Thyroid gland (tissue), 4 donors: ENCODE data around the gene RXFP4. TPM values are rescaled to one million over a fixed set of nuclear protein-coding genes. Genes with fewer than 3 reads are reported as not detected.

ENCODE experiments used
- DNase-seq, 2 donors: peaks; one replicate each; pipeline ENCODE4 v3.0.0-alpha.2; 2019
- H3K27ac ChIP-seq, 3 donors: fragments of 200-600 bp; sonication (generic); 1 replicate in 2 of 3; 2 replicates in 1 of 3; pipeline ENCODE4 v1.5.1; 2016 to 2019; ENCODE audit warnings: mild to moderate bottlenecking in 1 of 3, moderate library complexity in 1 of 3
- H3K27me3 ChIP-seq: fragments of 200-600 bp; sonication (generic); one replicate; pipeline ENCODE4 v1.5.1; 2019
- H3K36me3 ChIP-seq, 2 donors: fragments of 200-600 bp; sonication (generic); one replicate each; pipeline ENCODE4 v1.5.1; 2016 to 2019
- H3K4me1 ChIP-seq, 2 donors: fragments of 200-600 bp; sonication (generic); one replicate each; pipeline ENCODE4 v1.5.1; 2017 to 2019
- H3K4me3 ChIP-seq, 3 donors: fragments of 200-600 bp; sonication (generic); replicated peaks in 1 of 3; 1 replicate in 2 of 3; 2 replicates in 1 of 3; pipeline ENCODE4 v1.5.1; 2016; ENCODE audit warnings: mild to moderate bottlenecking in 1 of 3
- H3K9me3 ChIP-seq: fragments of 200-600 bp; sonication (generic); one replicate; pipeline ENCODE4 v1.5.1; 2017
- CTCF ChIP-seq, 6 experiments: fragments of 200-600 bp in 3 of 6; fragments of 450-650 bp in 3 of 6; sonication (generic) in 3 of 6; IDR thresholded peaks; one replicate each; pipeline ENCODE4 v1.5.1; 2016 to 2019; ENCODE audit warnings: antibody characterized with exemption in 6 of 6, mild to moderate bottlenecking in 2 of 6, inconsistent platforms in 1 of 6, moderate library complexity in 1 of 6
- POLR2A ChIP-seq, 2 donors: fragments of 450-650 bp; IDR thresholded peaks; one replicate each; pipeline ENCODE4 v1.6.1; 2017; ENCODE audit warnings: antibody characterized with exemption in 2 of 2, mild to moderate bottlenecking in 2 of 2, moderate library complexity in 1 of 2
- WGBS, 2 donors: methylation state at CpG; one replicate each; pipeline ENCODE4 v1.1.5; 2017; 5-methylcytosine and 5-hydroxymethylcytosine counted together
- intact Hi-C: fragments of 100-400 bp; cut with DNase I; formaldehyde crosslinking; loops from one replicate; pipeline ENCODE4 v1.15.1; 2023
- total RNA-seq, 4 donors: library from RNA; depleted of rRNA; stranded (reverse); fragments of >200 nt; gene quantifications; one replicate each; pipeline ENCODE4 v1.2.3, GENCODE V29; 2016

The RXFP4 gene
- total RNA-seq, 4 donors from 2014 or later: not detected

DNA sequence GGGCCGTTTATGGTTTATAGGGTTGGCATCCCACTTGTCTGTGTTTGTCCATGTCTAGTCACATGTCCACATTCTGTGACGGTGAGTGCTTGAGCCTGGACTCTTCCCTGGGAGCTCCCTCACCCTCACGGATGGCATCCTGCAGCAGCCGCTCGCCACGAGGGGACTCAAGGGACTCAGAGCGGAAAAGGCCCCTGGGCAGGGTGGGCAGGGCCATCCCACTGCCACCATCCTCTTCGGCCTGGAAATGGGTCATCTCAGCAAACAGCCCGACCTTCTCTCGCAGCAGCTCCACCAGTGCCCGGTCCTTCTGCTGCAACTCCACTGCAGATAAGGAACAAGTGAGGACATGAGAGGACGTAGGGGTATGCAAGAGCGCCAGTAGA is 11.1 kb downstream of the RXFP4 start:
- no peak for DNase-seq
- Histone ChIP-seq H3K4me1 (no peaks in the 10 kb centered on the region), H3K27me3 (no peaks in the 10 kb centered on the region), H3K27ac (no peak overlapping the region), H3K36me3 (peaks cover 93 to 94% of the 10 kb centered on the region in 2 donors), H3K4me3 (no peak overlapping the region), H3K9me3 (no peaks in the 10 kb centered on the region)
- WGBS, 2 donors: 91 to 94% methylated on average over 9 to 10 of the region's 13 CpGs
- TF ChIP-seq POLR2A (IDR thresholded peaks at IDR 0.05) (no peak), CTCF (IDR thresholded peaks at IDR 0.05) (no peak)
- intact Hi-C loops: no loop called here

- no peak overlapping the region for H3K4me3 ChIP-seq
- intact Hi-C loops: no loop called here
- no peak for TF ChIP-seq CTCF (IDR thresholded peaks at IDR 0.05)
- no peak for TF ChIP-seq POLR2A (IDR thresholded peaks at IDR 0.05)
- H3K4me1 ChIP-seq: peaks cover 0 to 8% of the 10 kb centered on the region in 2 donors
- H3K27me3 ChIP-seq: no peaks in the 10 kb centered on the region
- WGBS, 2 donors: 99 to 100% methylated on average over 3 of the region's 3 CpGs
- no peak overlapping the region for H3K27ac ChIP-seq
- peaks cover 90 to 92% of the 10 kb centered on the region in 2 donors for H3K36me3 ChIP-seq
- H3K9me3 ChIP-seq: no peaks in the 10 kb centered on the region
- no peak for DNase-seq
These were observed 13.2 kb downstream of the RXFP4 start for GRCh38 chr1:155954645-155955044.

DNA sequence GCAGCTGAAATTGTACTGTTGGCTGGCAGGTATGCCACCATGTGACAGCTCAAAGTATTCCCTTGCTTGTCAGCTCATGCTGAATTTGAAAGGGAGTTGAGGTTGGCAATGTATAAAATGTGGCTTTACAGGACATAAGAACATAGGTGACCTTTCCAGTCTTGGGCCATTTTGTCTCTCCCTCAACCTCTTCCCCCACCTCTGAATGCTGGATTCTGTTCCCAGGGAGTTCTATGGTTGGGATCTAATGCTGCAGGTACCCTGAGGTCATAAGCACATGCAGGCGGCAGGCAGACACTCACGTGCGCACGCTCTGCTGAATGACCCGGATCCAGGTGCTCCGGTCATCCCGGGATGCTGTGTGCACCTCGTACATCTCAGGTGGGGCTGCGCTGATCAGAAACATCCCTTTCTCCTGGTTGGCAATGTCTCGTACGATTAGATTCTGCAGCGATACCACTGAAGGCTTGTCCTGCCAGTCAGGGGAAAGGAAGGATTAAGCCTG is 16.0 kb downstream of the RXFP4 start:
- no peaks in the 10 kb centered on the region for H3K27me3 ChIP-seq
- H3K27ac ChIP-seq: no peak overlapping the region
- peaks cover 88 to 90% of the 10 kb centered on the region in 2 donors for H3K36me3 ChIP-seq
- H3K4me1 ChIP-seq: peaks cover 0 to 26% of the 10 kb centered on the region in 2 donors
- WGBS, 2 donors: 95 to 98% methylated on average over 12 of the region's 12 CpGs
- no peak for DNase-seq
- no peak overlapping the region for H3K4me3 ChIP-seq
- no peak for TF ChIP-seq CTCF (IDR thresholded peaks at IDR 0.05)
- TF ChIP-seq POLR2A (IDR thresholded peaks at IDR 0.05): no peak
- H3K9me3 ChIP-seq: no peaks in the 10 kb centered on the region
- intact Hi-C loops: no loop called here

GRCh38 chr1:155960081-155960745 is 18.8 kb downstream of the RXFP4 start:
- Histone ChIP-seq H3K27ac (peak overlapping the region; percentile 53 to 65 (median 54)), H3K9me3 (no peaks in the 10 kb centered on the region), H3K4me3 (no peak overlapping the region), H3K4me1 (peaks cover 3 to 32% of the 10 kb centered on the region in 2 donors), H3K36me3 (peaks cover 82 to 92% of the 10 kb centered on the region in 2 donors), H3K27me3 (no peaks in the 10 kb centered on the region)
- peak in 1 of 2 donors; percentile 34 for DNase-seq
- intact Hi-C loops: no loop called here
- 53 to 62% methylated on average over 3 of the region's 3 CpGs for WGBS, 2 donors
- TF ChIP-seq CTCF (IDR thresholded peaks at IDR 0.05) (no peak), POLR2A (IDR thresholded peaks at IDR 0.05) (no peak)

GRCh38 chr1:155961937-155962336 is 20.5 kb downstream of the RXFP4 start:
- intact Hi-C loops: no loop called here
- peaks cover 82 to 90% of the 10 kb centered on the region in 2 donors for H3K36me3 ChIP-seq
- no peaks in the 10 kb centered on the region for H3K27me3 ChIP-seq
- peak in 1 of 2 donors; percentile 29 for DNase-seq
- WGBS, 2 donors: 58 to 71% methylated on average over 12 to 14 of the region's 14 CpGs
- H3K4me1 ChIP-seq: peaks cover 3 to 32% of the 10 kb centered on the region in 2 donors
- H3K4me3 ChIP-seq: no peak overlapping the region
- H3K9me3 ChIP-seq: no peaks in the 10 kb centered on the region
- no peak for TF ChIP-seq CTCF (IDR thresholded peaks at IDR 0.05)
- no peak for TF ChIP-seq POLR2A (IDR thresholded peaks at IDR 0.05)
- H3K27ac ChIP-seq: peak overlapping the region in 2 of 3 donors; percentile 52 to 65
